Muscle of back (tissue), 11 donors: ENCODE results near the gene BANF2. TPM values are rescaled to one million over a fixed set of nuclear protein-coding genes. Genes with fewer than 3 reads are reported as not detected.
"Not testable (repeated sequence)": the region's sequence is repeated elsewhere in the genome, so short reads cannot be mapped to it uniquely, and the experiment has no call there.

ENCODE experiments used
- DNase-seq, 3 donors: peaks; one replicate each; pipeline versions ENCODE4 v3.0.0 to v3.0.0-alpha.2; 2013
- polyA plus RNA-seq, 10 donors: library from polyadenylated mRNA; unstranded; fragments of 120-200 nt; gene quantifications; one replicate each; pipeline ENCODE4 v1.2.1, GENCODE V29; 2013; ENCODE audit not compliant: insufficient read length in 10 of 10

Gene BANF2
- polyA plus RNA-seq, 10 donors: not detected

DNA sequence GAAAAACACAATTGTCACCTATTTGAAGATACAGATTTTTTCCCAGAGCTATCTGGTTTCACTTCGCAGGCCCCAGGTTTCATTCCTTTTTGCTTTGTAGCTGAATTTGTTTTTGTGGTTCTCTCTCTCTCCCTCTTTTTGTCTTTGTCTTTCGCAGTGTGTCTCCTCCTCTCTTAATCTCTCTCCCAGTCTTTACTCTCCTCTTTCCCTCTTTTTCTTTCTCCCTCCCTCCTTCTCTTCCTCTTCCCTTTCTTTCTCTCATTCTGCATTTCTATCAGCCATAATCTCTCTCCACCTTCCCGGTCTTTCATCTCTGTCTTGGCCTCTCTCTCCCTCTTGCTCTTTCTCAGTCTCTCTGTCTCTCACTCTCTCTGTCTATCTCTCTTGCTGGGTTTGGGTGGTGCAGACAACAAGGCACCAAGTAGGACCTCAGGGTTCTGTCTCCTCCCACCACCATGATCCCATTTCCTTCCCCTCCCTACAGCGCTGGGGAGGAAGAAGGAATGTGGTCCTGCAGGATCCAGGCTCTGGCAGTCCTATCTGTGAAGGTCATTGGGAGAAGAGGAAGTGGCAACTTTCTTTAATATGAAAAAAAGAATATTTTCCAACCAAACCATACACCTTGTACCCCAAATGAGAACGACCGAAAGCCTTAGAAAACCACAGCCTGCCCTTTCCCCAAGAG lies 63.2 kb downstream of the BANF2 start:
- no peak for DNase-seq

DNA sequence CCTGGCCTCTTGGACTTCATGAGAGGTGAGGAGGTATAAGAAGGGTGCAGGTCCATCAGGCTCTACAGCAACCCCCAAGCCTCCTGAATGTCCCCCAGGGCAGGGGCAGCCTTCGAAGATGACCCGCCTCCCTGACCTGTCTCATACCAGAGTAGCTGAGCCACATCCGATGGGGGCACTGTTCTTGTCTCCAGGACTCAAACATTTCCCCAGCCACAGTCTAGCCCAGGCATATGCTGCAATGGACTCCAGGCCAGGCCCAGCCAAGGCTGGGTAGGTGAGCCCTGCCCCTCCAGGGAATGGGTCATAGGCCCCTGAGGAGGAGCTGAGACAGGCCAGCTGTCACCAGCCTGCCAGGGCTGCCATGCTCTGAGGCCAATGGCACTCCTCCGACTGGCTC lies 65.3 kb downstream of the BANF2 start:
- no peak for DNase-seq

DNA sequence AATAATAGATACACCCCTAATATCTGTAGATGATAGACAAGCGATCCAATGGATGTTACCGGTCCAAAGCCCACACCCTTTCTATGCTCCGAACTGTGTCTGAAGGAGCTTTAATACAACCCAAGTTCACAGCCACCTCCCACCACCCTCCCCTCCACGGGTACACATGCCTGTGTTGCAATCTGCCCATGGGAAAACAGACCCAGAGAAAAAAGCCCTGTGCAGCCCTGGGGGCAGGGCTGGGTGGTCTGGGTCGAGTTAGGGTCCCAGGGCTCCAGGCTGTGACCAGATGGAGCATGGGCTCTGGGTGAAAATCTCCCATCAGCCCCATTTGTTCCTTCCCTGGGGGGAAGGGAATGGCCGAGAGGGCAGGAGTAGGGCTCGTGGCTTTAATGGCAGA lies 65.8 kb downstream of the BANF2 start:
- DNase-seq: no peak

- DNase-seq: no peak
Measured at GRCh38 chr20:17766226-17766625, 66.5 kb downstream of the BANF2 start.

DNA sequence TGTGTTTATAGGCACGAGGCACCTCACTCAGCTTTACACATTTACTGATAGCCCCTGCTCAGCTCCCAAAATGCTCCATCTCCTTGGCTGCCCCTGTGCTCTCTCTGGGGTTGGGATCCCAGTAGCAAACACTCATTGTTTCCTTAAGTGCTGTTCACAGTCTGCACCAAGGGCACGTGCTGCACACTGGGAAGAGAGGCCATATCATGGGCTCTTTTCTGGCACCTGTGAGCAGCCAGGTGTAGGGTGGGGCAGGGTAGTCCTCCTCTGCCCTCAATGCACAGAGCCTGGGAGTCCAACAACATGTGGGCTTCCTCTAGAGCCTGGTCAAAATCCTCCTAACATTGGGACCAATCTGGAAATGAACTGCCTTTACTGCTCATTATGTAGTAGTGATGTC lies 67.9 kb downstream of the BANF2 start:
- no peak for DNase-seq

DNA sequence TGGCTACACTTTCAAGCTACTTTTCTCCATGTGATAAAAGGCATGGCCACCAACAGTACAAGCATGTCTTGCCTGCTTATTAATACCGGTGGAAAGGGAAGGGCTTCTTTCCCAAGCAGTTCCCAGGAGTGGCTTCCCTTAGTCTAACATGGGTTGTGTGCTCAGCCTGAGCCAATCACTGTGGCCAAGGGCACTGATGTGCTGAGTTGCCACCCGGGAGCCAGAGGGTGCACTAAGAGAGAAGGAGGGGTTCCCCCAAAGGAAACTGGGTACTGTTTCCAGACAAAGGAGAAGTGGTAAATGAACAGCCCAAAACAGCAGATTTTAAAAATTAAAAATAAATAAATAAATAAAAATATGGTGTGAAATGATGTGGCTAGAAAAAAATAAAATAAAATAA lies 68.5 kb downstream of the BANF2 start:
- no peak for DNase-seq

DNA sequence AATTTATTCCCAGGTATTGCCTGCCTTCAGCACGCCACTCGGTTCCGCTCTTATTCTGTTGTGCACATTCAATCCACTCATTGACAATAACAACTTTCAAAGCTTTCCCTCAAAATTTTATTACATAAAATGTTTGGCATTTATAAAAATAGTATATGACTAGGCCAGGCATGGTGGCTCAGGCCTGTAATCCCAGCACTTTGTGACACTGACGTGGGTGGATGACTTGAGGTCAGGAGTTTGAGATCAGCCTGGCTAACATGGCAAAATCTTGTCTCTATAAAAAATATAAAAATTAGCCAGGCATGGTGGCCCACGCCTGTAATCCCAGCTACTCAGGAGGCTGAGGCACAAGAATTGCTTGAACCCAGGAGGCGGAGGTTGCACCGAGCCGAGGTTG lies 70.0 kb downstream of the BANF2 start:
- DNase-seq: not testable (repeated sequence)

- no peak for DNase-seq
Measured at GRCh38 chr20:17771206-17772004, 71.6 kb downstream of the BANF2 start.

DNA sequence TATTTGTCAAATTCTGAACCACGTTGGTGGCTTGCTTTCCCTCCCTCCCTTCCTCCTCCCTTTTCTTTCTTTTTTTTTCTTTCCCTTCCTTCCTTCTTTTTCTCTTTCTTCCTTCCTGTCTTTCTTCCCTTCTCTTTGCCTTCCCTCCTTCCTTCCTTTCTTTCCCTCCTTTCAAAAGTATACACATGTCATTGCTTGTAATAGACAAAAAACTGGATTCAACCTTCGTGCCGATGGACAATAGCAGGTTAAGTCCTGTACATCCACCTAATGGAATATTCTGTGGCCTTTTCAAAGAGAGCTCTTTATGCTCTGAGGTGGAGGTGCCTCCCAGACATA lies 72.2 kb downstream of the BANF2 start:
- no peak for DNase-seq

DNA sequence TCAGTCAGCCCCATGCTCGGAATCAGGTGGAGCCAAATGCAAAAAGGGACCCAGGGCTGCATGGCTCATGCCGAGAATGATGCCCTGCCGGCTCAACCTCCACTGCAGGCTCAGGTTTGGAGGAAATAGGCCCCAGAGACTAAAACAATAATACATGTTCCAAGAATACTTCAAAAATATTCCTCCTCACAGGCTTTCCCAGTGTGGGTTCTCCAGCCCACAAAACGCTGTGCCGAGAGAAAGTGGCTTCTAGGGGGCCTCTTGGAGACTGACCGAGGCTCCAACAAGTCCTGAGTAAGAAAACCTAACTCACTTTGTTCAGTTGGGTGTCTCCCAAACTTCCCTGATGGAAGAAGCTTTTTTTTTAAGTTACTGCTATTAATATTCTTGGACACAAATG lies 73.9 kb downstream of the BANF2 start:
- no peak for DNase-seq

- DNase-seq: no peak
Measured at GRCh38 chr20:17775600-17775999, 75.8 kb downstream of the BANF2 start.

DNA sequence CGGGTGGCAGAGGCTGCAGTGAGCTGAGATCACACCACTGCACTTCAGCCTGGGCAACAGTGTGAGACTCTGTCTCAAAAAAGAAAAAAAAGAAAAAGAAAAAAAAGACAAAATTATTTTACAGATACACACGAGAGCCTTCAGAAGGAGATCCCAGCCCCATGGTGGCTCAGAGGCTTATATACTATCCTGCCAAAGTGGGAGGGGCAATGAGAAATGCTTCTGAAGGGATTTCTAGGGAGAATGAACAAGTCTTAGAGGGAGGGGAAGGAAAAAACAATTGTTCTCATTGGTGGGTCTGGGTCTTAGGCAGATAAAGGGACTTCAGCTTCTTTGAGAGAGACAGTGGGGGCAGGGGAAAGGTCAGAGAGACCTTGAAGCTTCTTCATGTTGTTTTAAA lies 76.8 kb downstream of the BANF2 start:
- no peak for DNase-seq

DNA sequence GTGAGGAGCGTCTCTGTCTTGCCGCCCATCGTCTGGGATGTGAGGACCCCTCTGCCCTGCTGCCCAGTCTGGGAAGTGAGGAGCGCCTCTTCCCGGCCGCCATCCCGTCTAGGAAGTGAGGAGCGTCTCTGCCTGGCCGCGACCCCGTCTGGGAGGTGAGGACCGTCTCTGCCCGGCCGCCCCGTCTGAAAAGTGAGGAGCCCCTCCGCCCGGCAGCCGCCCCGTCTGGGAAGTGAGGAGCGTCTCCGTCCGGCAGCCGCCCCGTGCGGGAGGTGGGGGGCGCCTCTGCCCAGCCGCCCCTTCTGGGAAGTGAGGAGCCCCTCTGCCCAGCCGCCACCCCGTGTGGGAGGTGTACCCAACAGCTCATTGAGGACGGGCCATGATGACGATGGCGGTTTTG lies 79.2 kb downstream of the BANF2 start:
- DNase-seq: not testable (repeated sequence)

GRCh38 chr20:17782768-17783167 lies 83.0 kb downstream of the BANF2 start:
- no peak for DNase-seq

GRCh38 chr20:17783671-17784070 lies 83.9 kb downstream of the BANF2 start:
- DNase-seq: no peak

GRCh38 chr20:17785007-17785406 lies 85.2 kb downstream of the BANF2 start:
- no peak for DNase-seq

Other genes starting within 250 kb of the BANF2 start
- gene BFSP1, start 168.6 kb upstream of the BANF2 start, polyA plus RNA-seq: 1 to 10 TPM; 2.0 to 3.3 (median 2.7) TPM
- gene DSTN, start 129.9 kb upstream of the BANF2 start, polyA plus RNA-seq: 100 to 1,000 TPM; 200 to 336 (median 278) TPM
- 100 to 1,000 TPM; 104 to 177 (median 122) TPM for gene RRBP1, start 17.7 kb upstream of the BANF2 start, polyA plus RNA-seq